ENCODE measurements around the gene CTF1. TPM values are rescaled to one million over a fixed set of nuclear protein-coding genes. Genes with fewer than 3 reads are reported as not detected.

The CTF1 gene
- total RNA-seq, 1 experiment from 2014 or later = 1.4 TPM

GRCh38 chr16:30948667-30949649 is 52.5 kb downstream of the CTF1 start, which contains the start of gene ORAI3:
Gene ORAI3 (plus strand): TSS chr16:30949068. CDS start chr16:30949290, 222 bp downstream.
- Histone ChIP-seq H4K20me1 (ENCODE audit: insufficient read depth) (no peaks in the 10 kb centered on the region), H3K4me2 (ENCODE audit: low read length) (peak within 1 kb of the TSS; percentile 99), H3K27me3 (ENCODE audit: insufficient read depth, low read length) (no peaks in the 10 kb centered on the region), H3K9me2 (ENCODE audit: insufficient read depth) (no peaks in the 10 kb centered on the region), H3K4me1 (ENCODE audit: control insufficient read depth in 1 of 2, insufficient read depth in 2 of 2, low read length in 2 of 2) (peaks cover 20 to 42% of the 10 kb centered on the region in 2 experiments), H3K9ac (ENCODE audit: low read length) (peak within 1 kb of the TSS; percentile 82), H3K27ac (ENCODE audit: low read depth, low read length) (peak within 1 kb of the TSS; percentile 96), H2AFZ (ENCODE audit: low read depth, low read length, poor library complexity, severe bottlenecking) (no peak within 1 kb of the TSS), H3K9me3 (ENCODE audit: control insufficient read depth in 1 of 2, insufficient read depth in 1 of 2, low read depth in 1 of 2, low read length in 2 of 2) (no peaks in the 10 kb centered on the region), H3K79me2 (ENCODE audit: insufficient read depth, low read length) (peaks cover 3% of the 10 kb centered on the region; the same call in 1 of the 2 replicates), H3K36me3 (ENCODE audit: control insufficient read depth in 1 of 2, insufficient read depth in 2 of 2, low read length in 2 of 2) (peaks cover 7 to 12% of the 10 kb centered on the region in 2 experiments; a peak in 3 of 4 replicates), H3K4me3 (replicated peaks in 1 of 2; ENCODE audit: low read depth in 1 of 2, low read length in 2 of 2) (peak within 1 kb of the TSS; percentile 65 to 77)
- ChIA-PET RAD21 (ENCODE audit: low non-redundant PET in 1 of 2, low total read pairs in 2 of 2, uncharacterized antibody in 2 of 2, unreplicated experiment in 2 of 2) (no interaction called here), CTCF (interaction anchor here (0.6 to 1.0 kb wide), 2 partner anchors 10 to 435 kb away, joined by 3 read pairs; no protein-coding TSS in a partner anchor), POLR2A (interaction anchor here (0.6 kb wide), 2 partner anchors 126 to 411 kb away, joined by 3 to 4 read pairs; no protein-coding TSS in a partner anchor)
- ATAC-seq = peak; percentile 61
- no peak for TF ChIP-seq MAX (IDR thresholded peaks at IDR 0.05)
- peak; percentile 28 for TF ChIP-seq POLR2A (IDR thresholded peaks at IDR 0.05; ENCODE audit: borderline replicate concordance, extremely low read depth, insufficient read depth, insufficient read length)
- TF ChIP-seq POLR2AphosphoS5 (IDR thresholded peaks at IDR 0.05; ENCODE audit: low read depth, low read length) = peak; percentile 86
- TF ChIP-seq EZH2phosphoT487 (IDR thresholded peaks at IDR 0.05; ENCODE audit: borderline replicate concordance) = no peak
- peak; percentile 6 for TF ChIP-seq TCF7L2 (IDR thresholded peaks at IDR 0.05; ENCODE audit: borderline replicate concordance, extremely low read depth, insufficient read depth, insufficient read length)
- TF ChIP-seq CTCF (IDR thresholded peaks at IDR 0.05 in 2 of 3, conservative IDR thresholded peaks at IDR 0.05 in 1 of 3; ENCODE audit: borderline replicate concordance in 1 of 3, insufficient read depth in 1 of 3, low read depth in 2 of 3, low read length in 2 of 3) = no peak
- TF ChIP-seq ZFX (IDR thresholded peaks at IDR 0.05) = peak; percentile 57; the same call in 1 of the 2 replicates
- no peak for TF ChIP-seq SRF (IDR thresholded peaks at IDR 0.05; ENCODE audit: low read depth)
- intact Hi-C loops (cut with micrococcal nuclease) = no loop called here
- DNase-seq (ENCODE audit: low read depth, low spot score) = no peak
- BruUV-seq (replicated peaks) = no TSS peak

All from HCT116 (cell line).